ENCODE measurements around the gene GSDMA.

Gene GSDMA

DNA sequence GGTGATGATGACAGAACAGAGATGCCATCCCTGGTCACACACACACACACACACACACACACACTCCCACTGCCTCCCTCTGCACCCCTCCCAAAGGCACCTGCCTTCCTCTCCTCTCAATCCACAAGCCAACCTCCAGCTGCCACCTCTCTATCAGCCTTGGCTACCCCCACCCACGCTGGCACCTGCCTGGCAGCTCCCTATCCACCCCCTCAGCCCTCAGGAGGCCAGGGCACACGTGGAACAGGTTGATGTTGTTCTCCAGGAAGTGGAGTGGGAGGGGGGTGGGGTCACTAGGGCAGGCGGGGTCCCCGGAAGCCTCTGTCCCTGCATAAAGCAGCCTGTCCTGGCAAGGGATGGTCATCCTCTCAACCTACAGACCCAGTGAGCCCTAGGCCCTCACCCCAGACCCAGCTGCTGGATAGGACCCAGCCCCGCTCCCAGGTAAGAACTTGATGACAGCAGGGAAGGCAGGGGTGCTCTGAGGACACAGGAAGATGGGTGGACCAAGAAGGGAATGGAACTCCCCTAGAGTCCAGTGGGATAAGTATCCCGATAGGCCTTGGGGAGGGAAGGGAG, at the start of gene GSDMA:
Gene GSDMA (plus strand): TSS at position 363 of the 579 bp plus-strand sequence. CDS start 2,684 bp downstream, outside the sequence.
- no peak for DNase-seq

GRCh38 chr17:39913989-39914388, 48.8 kb upstream of the GSDMA start:
- DNase-seq, result no peak

- DNase-seq, result no peak
Observed at GRCh38 chr17:39915559-39915958, 47.2 kb upstream of the GSDMA start.

- no peak for DNase-seq
Observed at GRCh38 chr17:39916918-39917317, 45.9 kb upstream of the GSDMA start.

GRCh38 chr17:39919087-39919683, 43.6 kb upstream of the GSDMA start:
- DNase-seq, result no peak

GRCh38 chr17:39920218-39921210, 42.3 kb upstream of the GSDMA start:
- DNase-seq, result no peak

- no peak for DNase-seq
Observed at GRCh38 chr17:39921323-39921722, 41.5 kb upstream of the GSDMA start.

DNA sequence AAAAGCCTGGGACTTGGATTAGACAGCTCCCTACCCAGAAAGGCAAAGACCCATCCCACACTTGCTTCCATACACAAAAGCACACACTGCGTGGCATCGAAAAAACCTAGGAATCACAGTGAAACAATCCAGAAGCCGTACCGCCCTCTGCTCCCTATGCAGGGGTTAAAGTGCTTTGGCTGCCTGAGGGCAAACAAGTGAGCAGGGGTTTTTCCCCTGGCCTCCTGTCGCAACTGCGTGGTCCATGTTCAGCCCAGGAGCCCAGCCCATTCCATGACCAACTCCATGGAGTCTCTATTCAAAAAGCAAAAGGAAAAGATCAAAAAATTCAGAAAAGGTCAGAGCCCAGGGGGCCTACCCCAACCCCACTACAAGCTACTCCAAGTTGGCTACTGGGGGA, 40.8 kb upstream of the GSDMA start:
- no peak for DNase-seq

DNA sequence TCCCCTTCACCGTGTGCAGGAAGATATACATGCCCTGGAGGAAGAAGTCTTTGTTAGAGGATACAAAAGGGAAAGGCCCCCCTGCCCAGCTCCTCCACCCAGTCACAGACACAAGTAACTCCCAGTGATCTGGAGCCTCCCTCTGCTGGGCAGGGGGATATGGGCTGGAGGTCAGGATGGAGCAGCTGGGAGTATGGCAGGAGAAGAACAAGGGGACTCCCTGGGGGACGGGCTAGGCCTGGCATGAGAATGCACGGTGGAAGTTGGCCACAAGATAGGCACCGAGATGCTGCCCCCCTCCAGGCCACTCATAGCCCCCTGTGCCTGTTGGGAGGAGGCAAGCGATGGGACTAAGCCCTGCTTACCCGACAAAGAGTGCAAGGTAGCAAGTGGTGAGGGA, 39.6 kb upstream of the GSDMA start:
- no peak for DNase-seq

DNA sequence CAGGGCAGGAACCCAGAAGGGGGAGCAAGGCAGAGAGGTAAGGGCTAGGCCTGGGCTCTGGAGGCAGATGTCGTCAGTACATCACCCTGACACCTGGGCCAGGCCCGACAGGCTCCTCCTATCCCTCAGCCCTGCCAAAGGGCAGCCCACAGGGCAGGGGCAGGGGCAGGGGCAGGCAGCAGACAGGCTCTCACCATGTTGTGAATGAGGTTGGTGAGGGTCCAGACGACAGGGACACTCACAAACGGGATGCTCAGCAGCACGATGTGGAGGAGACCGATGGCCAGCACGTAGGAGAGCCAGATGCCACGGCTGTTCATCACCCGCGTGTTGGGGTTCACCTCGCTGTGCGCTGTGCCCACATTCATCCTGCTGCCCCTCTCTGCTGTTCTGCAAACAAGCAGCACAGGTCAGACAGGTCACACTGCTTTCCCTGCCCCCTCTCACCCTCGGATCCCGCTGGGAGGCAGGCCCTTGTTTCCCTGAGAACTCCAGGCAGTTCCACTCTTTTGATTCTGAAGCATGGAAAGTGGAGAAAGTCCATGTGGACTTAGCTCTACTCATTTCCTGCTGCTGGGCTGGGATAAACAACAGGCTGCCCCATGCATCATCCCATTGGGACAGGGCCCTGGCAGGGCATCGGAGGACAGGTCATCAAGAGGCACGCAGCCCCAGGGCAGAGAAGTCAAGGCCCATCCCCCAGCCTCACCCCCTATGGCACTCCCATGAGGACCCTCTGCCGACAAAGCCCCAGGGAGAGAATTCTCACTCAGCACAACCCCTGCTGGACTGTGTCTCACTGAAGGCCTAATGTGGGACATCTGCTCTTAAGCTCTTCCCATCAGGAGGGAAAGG, 38.7 kb upstream of the GSDMA start:
- DNase-seq, result no peak

DNA sequence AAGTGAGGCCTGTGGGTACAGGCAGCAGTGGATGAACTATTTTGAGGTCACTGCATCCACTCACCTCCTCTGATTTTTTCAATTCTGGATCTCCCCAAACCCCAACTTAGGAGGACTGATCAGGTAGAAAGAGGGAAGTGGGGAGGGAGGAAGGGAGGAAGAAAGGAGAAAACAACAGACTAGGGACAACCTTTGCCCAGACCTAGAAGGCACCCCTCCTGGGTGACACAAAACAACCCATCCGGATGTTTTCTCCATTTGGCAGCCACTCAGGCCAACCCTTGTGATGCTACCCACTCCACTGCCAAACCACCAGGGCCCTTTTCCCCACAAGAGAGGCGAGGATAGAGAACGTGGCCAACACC, 38.1 kb upstream of the GSDMA start:
- DNase-seq, result no peak

DNA sequence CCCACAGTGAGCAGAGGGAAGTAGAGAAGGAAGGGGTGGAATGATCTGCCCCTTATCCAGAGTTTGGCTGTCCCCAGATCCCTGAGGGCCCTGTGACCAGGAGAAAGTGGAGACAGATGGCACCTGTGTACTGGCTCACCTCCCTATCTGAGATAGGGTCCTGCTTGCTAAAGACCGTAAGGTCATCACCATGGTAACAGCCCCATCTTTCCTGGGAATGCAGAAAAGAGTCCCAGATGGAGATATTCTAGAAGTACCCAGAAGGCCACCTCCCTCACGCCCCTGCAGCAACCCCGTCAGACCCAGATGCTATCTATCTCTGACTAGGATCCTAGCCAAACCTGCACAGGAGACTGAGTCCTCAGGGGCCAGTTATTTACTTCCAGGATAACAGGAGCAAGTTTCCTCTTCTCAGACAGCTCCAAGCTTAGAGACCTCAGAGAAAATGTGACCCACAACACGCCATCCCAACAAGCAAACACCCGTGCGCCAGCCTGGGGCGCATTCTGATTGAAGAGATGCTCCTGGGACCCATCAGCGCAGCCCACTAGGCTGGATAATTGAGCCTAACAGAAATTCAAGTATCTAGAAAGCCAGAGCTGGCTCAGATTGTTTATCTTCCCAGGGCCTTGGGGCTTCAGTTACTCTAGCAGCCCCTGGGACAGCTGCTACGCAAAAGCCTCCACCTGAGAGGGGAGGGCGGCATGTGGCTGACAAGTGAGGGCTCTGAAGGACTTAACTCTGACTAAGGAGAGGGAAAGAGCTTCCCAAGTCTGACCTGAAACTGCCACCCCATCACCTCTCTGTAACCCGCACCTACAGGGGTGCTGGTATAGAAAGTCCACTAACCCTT, 37.3 kb upstream of the GSDMA start:
- no peak for DNase-seq

DNA sequence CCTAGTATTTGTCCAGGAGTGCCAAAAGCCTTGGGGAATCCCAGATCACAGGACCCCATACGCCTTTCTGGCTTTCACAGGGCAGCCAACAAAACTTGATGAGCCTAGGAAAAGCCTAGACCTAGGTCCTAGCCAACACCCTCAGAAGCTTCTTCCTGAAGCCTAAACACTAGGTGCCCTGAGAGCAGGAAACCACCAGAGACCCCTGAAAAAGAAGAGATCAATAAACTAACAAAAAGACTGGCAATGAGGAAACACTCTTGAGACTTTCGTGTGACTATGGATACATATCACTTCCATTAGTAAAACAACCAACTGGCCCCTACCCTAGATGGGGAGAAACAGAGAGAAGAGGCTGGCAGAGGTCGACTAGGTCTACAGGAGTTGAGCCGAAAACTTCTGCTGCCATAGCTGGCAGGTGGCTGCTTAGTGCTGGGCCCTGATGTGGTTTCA, 36.6 kb upstream of the GSDMA start:
- no peak for DNase-seq

DNA sequence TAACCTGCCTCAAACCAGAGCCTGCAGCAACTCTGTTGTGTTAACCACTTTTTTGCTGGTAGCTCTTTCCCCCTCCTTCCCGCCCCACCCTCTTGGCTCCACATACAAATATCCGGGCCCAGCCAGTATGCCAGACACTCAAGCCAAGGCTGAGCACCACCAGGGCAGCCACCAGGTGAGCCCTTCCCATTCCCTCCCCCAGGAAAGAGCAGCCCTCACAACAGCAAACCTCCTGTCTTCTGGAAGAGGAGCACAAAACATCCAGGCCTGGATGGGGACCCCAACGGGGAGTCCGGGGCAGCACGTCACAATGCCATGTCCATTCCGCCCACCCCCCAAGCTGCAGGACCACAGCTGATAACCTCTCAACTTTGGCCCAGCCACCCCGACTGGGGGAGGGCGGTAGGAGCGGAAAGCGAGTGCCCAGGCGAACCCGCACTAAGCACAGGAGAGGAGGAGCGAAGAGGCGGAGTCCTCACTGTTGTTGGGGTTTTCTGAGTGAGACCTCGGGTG, 36.2 kb upstream of the GSDMA start:
- DNase-seq, result no peak

GRCh38 chr17:39927101-39927928, 35.5 kb upstream of the GSDMA start, which contains the start of the genes LRRC3C and ORMDL3:
Gene LRRC3C, plus strand, starts transcription at chr17:39927732. Its CDS starts 13,792 bp downstream, at chr17:39941524.
Gene ORMDL3, minus strand, starts transcription at chr17:39927601. Its CDS starts 3,398 bp downstream, at chr17:39924203.
- DNase-seq, result peak; percentile 79

GRCh38 chr17:39927929-39928857, 34.6 kb upstream of the GSDMA start:
- DNase-seq, result no peak

DNA sequence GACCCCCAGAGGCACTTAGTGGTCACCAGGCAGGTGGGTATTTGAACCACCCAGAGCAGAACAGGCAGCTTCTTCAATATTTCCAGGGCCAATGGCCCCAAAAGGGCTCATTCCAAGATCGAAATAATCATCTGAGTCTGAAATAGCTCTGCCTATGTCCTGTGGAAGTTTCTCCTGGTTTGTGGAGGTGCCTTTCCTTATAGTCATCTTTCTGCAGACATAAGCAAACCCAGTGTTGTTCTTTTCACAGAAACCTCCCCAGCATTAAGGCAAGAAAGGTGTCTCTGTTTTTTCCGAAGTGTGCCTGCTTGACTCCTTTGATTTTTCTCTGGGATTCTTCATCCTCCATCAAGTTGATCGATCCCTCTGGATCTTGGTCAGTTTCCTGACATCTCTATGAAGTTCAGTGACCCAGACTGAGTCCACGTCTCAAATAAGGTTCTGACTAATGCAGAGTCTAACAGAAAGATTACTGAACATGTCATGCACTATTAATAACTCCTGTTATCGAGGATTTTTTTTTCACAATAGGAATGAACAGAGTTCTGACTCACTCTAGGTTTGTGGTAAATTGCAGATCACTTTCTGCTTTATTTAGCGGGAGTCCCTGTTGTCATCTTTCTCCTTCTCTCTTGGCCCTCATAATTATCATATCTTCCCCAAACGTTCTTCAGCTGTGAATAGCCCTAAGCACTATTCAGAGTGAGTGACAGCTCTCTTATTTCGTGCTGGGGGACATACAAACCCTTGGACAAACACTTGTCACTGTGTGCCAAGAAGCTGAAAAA, 33.8 kb upstream of the GSDMA start:
- no peak for DNase-seq

GRCh38 chr17:39929646-39930407, 33.0 kb upstream of the GSDMA start:
- no peak for DNase-seq

All from NCI-H748 treated with DMSO at 0.1 percent for 48 hours (cell line).